ENCODE results near the gene ILDR1. TPM values are rescaled to one million over a fixed set of nuclear protein-coding genes. Genes with fewer than 3 reads are reported as not detected.

Gene ILDR1
- total and polyA plus RNA-seq, 2 of the 8 experiments (the other 6 are each of a cell fraction or from before 2014, with no cell fraction given) = 1.8 TPM

DNA sequence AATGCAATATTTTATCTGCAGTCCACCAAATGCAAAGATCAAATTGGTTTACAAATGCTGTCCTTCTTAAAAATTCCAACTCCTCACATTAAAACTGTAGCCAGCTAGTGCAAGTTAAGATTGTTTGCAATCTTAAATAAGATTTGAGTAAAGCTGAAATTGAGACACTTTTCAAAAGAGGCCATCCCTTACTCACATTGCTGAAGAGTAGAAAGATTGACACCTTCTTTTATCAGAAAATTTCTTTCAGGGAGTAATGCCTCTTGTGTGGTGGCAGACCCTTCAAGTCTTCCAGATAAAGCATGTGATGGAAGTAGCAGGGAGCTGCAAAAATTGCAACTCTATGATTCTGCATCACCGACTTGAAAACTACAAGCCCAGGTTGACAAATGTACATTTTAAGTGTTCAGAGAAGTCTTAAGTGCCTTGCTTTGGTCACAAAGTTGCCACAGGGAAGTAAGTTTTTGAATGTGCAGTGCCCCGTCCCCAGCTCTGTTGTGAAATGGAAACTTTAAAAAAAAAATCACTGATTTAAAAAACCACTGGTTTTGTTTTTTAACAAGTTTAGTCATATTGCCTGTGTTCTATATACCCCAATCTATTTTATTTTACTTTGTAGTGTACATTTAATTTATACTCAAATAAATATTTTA, 45.7 kb upstream of the ILDR1 start:
- Histone ChIP-seq H4K91ac (replicated peaks; ENCODE audit: insufficient read length, low read length) (no peak overlapping the region), H4K20me1 (replicated peaks in 1 of 2; ENCODE audit: control insufficient read depth in 1 of 2, insufficient read depth in 2 of 2, low read length in 2 of 2) (no peaks in the 10 kb centered on the region), H2AK5ac (ENCODE audit: low read depth, low read length) (no peak overlapping the region), H3K4me3 (ENCODE audit: extremely low read depth in 1 of 4, insufficient read depth in 2 of 4, low read depth in 3 of 4, low read length in 4 of 4) (no peak overlapping the region), H3K18ac (ENCODE audit: extremely low read depth, low read length) (no peak overlapping the region), H3K9ac (replicated peaks in 1 of 4; ENCODE audit: extremely low read depth in 1 of 4, low read depth in 3 of 4, low read length in 3 of 4) (no peak overlapping the region), H3K4me2 (ENCODE audit: insufficient read depth in 1 of 2, low read depth in 2 of 2, low read length in 2 of 2) (no peak overlapping the region), H3K79me2 (ENCODE audit: control insufficient read depth in 1 of 2, insufficient read depth in 2 of 2, low read length in 2 of 2) (no peaks in the 10 kb centered on the region), H3K23ac (ENCODE audit: insufficient read length) (no peak overlapping the region), H4K8ac (ENCODE audit: extremely low read depth, insufficient read depth, low read length) (no peak overlapping the region), H3K23me2 (ENCODE audit: low read depth, low read length) (no peaks in the 10 kb centered on the region), H2BK12ac (ENCODE audit: low read depth, low read length) (no peak overlapping the region), H4K5ac (ENCODE audit: insufficient read length, low read depth, low read length) (no peak overlapping the region), H2BK15ac (ENCODE audit: low read length) (no peak overlapping the region), H2BK120ac (replicated peaks; ENCODE audit: low read depth, low read length) (no peak overlapping the region), H3K14ac (ENCODE audit: insufficient read length) (no peak overlapping the region), H2AFZ (ENCODE audit: low read length) (no peak overlapping the region), H3K4me1 (replicated peaks in 1 of 4; ENCODE audit: control insufficient read depth in 3 of 4, insufficient read depth in 4 of 4, low read length in 3 of 4) (no peaks in the 10 kb centered on the region), H3K27me3 (replicated peaks in 1 of 4; ENCODE audit: control insufficient read depth in 3 of 4, extremely low read depth in 1 of 4, insufficient read depth in 3 of 4, low read length in 3 of 4) (no peaks in the 10 kb centered on the region), H2BK20ac (ENCODE audit: low read length) (no peak overlapping the region), H3K27ac (ENCODE audit: low read depth, low read length) (no peak overlapping the region), H3K56ac (replicated peaks; ENCODE audit: insufficient read length, low read depth, low read length) (no peak overlapping the region), H2BK5ac (ENCODE audit: low read depth, low read length) (no peak overlapping the region), H3K36me3 (ENCODE audit: control insufficient read depth in 2 of 4, insufficient read depth in 4 of 4, low read length in 3 of 4) (no peaks in the 10 kb centered on the region), H3K79me1 (ENCODE audit: low read depth, low read length) (no peaks in the 10 kb centered on the region), H3K9me3 (ENCODE audit: insufficient read depth in 2 of 2, low read depth in 1 of 2, low read length in 1 of 2) (no peaks in the 10 kb centered on the region), H3K4ac (replicated peaks; ENCODE audit: insufficient read length, low read depth, low read length) (no peak overlapping the region)
- DNase-seq (ENCODE audit: low read depth in 1 of 2, low spot score in 2 of 2) (no peak), FAIRE-seq (no peak)
- ChIA-PET CTCF (ENCODE audit: partially characterized antibody) (no interaction called here), POLR2A (ENCODE audit: partially characterized antibody) (no interaction called here)
- WGBS, 2 experiments (ENCODE audit: extremely low coverage in 1 of 2, insufficient coverage in 1 of 2, insufficient read length in 1 of 2, insufficient replicate concordance in 2 of 2, low coverage in 1 of 2, low lambda C conversion rate in 2 of 2, missing lambda C conversion rate in 1 of 2) = 82% methylated on average over 2 of the region's 2 CpGs; no CpG with 5 or more reads in 1 of the 2 experiments
- TF ChIP-seq USF2 (IDR thresholded peaks at IDR 0.05; ENCODE audit: low read length) (no peak), SRF (IDR thresholded peaks at IDR 0.05; ENCODE audit: low read depth, low read length) (no peak), CHD2 (IDR thresholded peaks at IDR 0.05; ENCODE audit: low read length) (no peak), RBBP5 (IDR thresholded peaks at IDR 0.05; ENCODE audit: borderline replicate concordance, low read depth, low read length) (no peak), KDM1A (IDR thresholded peaks at IDR 0.05; ENCODE audit: borderline replicate concordance, low read length) (no peak)

All from H1 (cell line).